Stimulated activated CD8-positive, alpha-beta memory T cell treated with anti-CD3 and anti-CD28 coated beads, Interleukin-4, amount 100 ng/mL, for 48 hours (primary cell): Measurements from ENCODE around the gene VAMP2.
A peak's percentile ranks its signal among the peaks of the same experiment; 100 is the strongest.

Experiments used
- DNase-seq: peaks from one replicate; pipeline ENCODE4 v3.0.0-alpha.2; 2020

The VAMP2 gene

GRCh38 chr17:8153957-8154607, 8.7 kb downstream of the VAMP2 start:
- peak; percentile 96 for DNase-seq

- DNase-seq: peak; percentile 77
Observed at GRCh38 chr17:8153525-8153956, 9.2 kb downstream of the VAMP2 start.

GRCh38 chr17:8153031-8153451, 9.7 kb downstream of the VAMP2 start:
- no peak for DNase-seq

GRCh38 chr17:8152112-8152775, 10.5 kb downstream of the VAMP2 start, which contains the start of gene PER1:
Gene PER1 (minus strand): TSS chr17:8152404. CDS start chr17:8150706, 1,698 bp downstream.
- peak; percentile 94 for DNase-seq

GRCh38 chr17:8151641-8152111, 11.1 kb downstream of the VAMP2 start:
- peak; percentile 65 for DNase-seq

- DNase-seq: peak; percentile 92
Observed at GRCh38 chr17:8151120-8151640, 11.6 kb downstream of the VAMP2 start.

- no peak for DNase-seq
Observed at GRCh38 chr17:8150194-8151119, 12.3 kb downstream of the VAMP2 start.

- DNase-seq: no peak
Observed at GRCh38 chr17:8149419-8150193, 13.1 kb downstream of the VAMP2 start.

- no peak for DNase-seq
Observed at GRCh38 chr17:8148560-8148959, 14.2 kb downstream of the VAMP2 start.

GRCh38 chr17:8147805-8148404, 14.8 kb downstream of the VAMP2 start:
- DNase-seq: no peak

GRCh38 chr17:8147141-8147804, 15.5 kb downstream of the VAMP2 start:
- no peak for DNase-seq

- DNase-seq: no peak
Observed at GRCh38 chr17:8146381-8147140, 16.2 kb downstream of the VAMP2 start.

GRCh38 chr17:8145811-8146210, 16.9 kb downstream of the VAMP2 start:
- DNase-seq: no peak

- DNase-seq: no peak
Observed at GRCh38 chr17:8144401-8145231, 18.1 kb downstream of the VAMP2 start.

- no peak for DNase-seq
Observed at GRCh38 chr17:8143581-8144400, 19.0 kb downstream of the VAMP2 start.

- no peak for DNase-seq
Observed at GRCh38 chr17:8142887-8143580, 19.7 kb downstream of the VAMP2 start.

- no peak for DNase-seq
Observed at GRCh38 chr17:8142158-8142886, 20.4 kb downstream of the VAMP2 start.
